NCI-H748 treated with DMSO at 0.1 percent for 48 hours (cell line): ENCODE measurements around the gene EDC4.

Experiments
- DNase-seq: peaks from one replicate; lab custom pipeline; 2025; lab: John Stamatoyannopoulos, UW

Gene EDC4

DNA sequence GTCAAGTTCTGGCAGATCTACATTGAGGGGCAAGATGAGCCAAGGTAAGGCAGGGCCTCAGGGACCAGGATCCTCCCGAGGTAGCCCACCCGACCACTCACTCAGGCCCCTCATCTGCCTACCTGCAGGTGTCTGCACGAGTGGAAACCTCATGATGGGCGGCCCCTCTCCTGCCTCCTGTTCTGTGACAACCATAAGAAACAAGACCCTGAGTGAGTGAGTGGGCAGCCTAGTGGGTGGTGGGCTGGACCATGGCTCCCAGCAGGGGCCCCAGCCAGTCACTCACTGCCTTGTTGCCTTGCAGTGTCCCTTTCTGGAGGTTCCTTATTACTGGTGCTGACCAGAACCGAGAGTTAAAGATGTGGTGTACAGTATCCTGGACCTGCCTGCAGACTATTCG is 5.4 kb downstream of the EDC4 start:
- DNase-seq: no peak

DNA sequence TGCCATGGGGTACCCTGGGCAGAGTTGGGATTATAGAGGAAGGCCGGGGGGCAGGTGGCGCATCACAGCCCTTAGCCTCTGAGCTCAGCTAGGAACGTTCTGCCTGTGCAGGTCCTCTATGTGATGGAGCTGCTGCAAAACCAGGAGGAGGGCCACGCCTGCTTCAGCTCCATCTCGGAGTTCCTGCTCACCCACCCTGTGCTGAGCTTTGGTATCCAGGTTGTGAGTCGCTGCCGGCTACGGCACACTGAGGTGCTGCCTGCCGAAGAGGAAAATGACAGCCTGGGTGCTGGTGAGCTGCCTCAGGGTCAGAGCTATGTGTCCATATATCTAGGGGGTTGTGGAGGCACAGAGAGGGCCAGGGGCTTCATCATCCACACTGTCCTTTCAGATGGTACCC is 6.0 kb downstream of the EDC4 start:
- DNase-seq: no peak

DNA sequence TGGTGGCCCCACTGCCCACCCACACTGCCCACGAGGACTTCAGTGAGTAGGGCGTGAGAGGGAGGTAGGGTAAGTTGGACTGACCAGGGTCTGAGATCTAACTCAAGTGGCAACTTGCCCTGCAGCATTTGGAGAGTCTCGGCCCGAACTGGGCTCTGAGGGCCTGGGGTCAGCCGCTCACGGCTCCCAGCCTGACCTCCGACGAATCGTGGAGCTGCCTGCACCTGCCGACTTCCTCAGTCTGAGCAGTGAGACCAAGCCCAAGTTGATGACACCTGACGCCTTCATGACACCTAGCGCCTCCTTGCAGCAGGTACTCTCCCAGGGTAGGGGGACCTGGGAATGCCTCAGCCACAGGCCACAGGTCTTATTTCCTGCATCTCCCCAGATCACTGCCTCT is 6.6 kb downstream of the EDC4 start:
- no peak for DNase-seq

- DNase-seq: no peak
Measured at GRCh38 chr16:67879936-67880335, 7.1 kb downstream of the EDC4 start.

DNA sequence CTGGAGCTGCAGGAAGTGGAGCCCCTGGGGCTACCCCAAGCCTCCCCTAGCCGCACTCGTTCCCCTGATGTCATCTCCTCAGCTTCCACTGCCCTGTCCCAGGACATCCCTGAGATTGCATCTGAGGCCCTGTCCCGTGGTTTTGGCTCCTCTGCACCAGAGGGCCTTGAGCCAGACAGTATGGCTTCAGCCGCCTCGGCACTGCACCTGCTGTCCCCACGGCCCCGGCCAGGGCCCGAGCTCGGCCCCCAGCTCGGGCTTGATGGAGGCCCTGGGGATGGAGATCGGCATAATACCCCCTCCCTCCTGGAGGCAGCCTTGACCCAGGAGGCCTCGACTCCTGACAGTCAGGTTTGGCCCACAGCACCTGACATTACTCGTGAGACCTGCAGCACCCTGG is 7.7 kb downstream of the EDC4 start:
- no peak for DNase-seq

DNA sequence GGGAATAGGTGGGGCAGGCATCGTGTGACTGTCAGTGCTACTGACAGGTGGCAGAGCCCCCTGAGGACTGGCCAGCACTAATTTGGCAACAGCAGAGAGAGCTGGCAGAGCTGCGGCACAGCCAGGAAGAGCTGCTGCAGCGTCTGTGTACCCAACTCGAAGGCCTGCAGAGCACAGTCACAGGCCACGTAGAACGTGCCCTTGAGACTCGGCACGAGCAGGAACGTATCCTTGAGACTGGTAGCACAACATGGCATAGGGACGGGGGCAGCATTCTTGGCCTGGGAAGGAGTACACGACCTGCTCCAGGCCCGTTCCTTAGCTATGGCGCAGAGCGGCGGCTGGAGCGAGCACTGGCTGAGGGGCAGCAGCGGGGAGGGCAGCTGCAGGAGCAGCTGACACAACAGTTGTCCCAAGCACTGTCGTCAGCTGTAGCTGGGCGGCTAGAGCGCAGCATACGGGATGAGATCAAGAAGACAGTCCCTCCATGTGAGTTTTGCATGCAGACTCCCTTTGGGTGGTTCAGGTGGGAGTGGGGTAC is 8.8 kb downstream of the EDC4 start:
- DNase-seq: no peak

- no peak for DNase-seq
Measured at GRCh38 chr16:67882374-67883145, 9.7 kb downstream of the EDC4 start.

DNA sequence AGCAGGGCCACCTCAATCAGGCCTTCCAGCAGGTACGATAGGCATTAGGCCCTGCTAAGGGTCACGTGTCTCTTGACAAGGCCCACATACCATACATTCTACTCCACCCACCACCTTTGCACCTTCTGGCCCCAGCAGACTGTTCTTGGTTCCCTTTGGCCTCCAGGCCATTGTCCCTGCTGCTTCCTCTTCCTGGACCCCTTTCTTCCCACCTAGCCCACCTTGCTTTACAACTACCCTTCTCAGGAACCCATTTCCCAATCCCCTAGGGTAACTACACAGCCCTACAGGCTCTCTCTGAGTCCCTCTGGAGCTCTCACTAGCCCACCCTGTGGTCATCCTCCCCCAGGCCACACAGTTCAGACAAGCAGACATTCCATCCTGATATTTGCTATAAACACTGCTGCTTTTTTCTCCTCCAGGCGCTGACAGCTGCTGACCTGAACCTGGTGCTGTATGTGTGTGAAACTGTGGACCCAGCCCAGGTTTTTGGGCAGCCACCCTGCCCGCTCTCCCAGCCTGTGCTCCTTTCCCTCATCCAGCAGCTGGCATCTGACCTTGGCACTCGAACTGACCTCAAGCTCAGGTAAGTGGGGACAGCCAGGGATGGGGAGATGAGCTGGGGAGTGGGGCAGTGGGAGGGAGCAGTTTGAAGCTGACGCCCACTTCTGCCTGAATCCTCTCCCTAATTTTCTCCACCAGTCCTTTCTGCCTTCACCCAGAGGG is 10.5 kb downstream of the EDC4 start:
- DNase-seq: no peak

GRCh38 chr16:67883872-67884261 is 11.0 kb downstream of the EDC4 start:
- no peak for DNase-seq

DNA sequence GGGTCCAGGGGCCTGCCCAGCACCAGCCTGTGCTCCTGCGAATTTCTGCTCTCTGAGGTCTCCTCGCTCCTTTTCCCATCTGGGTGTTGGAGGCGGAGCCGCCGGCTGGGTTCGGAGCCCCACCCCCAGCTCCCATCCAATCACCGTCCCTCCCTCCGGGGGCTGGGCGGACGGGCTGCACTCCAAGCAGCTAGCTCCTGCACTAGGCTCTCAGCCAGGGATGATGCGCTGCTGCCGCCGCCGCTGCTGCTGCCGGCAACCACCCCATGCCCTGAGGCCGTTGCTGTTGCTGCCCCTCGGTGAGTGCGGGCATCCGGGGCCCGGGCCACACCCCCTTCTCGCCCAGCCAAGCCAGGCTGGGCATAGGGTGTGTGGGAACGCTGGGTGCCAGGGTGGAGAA is 11.8 kb downstream of the EDC4 start, which contains the start of gene NRN1L:
NRN1L (plus strand) TSS at position 202 of the 400 bp plus-strand sequence; CDS start at position 221, 19 bp downstream.
- no peak for DNase-seq

DNA sequence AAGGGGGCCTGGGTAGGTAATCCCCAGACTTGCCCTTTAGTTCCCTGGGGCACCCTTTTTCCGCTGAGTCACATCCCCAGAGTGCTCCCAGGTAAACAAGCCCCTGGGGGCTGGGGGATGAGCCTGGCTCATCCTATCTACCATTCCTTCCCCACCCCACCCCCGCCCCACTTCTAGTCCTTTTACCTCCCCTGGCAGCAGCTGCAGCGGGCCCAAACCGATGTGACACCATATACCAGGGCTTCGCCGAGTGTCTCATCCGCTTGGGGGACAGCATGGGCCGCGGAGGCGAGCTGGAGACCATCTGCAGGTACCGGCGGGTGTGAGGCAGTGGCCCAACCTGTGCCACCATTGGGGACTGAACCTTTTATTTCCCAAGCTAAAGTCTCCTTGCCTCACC is 12.7 kb downstream of the EDC4 start:
- DNase-seq: no peak

DNA sequence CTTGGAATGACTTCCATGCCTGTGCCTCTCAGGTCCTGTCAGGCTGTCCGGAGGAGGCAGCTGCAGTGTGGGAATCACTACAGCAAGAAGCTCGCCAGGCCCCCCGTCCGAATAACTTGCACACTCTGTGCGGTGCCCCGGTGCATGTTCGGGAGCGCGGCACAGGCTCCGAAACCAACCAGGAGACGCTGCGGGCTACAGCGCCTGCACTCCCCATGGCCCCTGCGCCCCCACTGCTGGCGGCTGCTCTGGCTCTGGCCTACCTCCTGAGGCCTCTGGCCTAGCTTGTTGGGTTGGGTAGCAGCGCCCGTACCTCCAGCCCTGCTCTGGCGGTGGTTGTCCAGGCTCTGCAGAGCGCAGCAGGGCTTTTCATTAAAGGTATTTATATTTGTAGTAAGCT is 13.1 kb downstream of the EDC4 start:
- no peak for DNase-seq

DNA sequence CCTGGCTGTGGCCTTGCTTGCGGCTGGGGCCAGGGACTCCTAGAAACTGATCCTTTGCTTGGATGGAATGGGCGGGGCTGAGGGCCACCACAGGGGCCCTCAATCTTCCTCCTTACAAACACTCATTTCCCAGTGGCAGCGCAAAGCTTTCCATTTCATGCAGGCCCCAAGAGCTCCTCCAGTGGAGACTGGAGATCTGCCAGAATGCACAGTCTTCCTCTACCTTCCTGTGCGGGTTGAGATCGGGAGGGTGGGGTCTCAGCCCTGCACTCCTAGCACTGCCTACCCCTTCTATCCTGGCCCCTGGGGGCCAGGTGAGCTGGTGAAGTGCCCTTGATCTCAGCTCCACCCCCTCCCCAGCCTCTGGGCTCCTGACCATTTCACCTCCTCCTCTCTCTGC is 13.5 kb downstream of the EDC4 start:
- DNase-seq: no peak

- no peak for DNase-seq
Measured at GRCh38 chr16:67888331-67888730, 15.5 kb downstream of the EDC4 start.

- DNase-seq: no peak
Measured at GRCh38 chr16:67892375-67892774, 19.5 kb downstream of the EDC4 start.

DNA sequence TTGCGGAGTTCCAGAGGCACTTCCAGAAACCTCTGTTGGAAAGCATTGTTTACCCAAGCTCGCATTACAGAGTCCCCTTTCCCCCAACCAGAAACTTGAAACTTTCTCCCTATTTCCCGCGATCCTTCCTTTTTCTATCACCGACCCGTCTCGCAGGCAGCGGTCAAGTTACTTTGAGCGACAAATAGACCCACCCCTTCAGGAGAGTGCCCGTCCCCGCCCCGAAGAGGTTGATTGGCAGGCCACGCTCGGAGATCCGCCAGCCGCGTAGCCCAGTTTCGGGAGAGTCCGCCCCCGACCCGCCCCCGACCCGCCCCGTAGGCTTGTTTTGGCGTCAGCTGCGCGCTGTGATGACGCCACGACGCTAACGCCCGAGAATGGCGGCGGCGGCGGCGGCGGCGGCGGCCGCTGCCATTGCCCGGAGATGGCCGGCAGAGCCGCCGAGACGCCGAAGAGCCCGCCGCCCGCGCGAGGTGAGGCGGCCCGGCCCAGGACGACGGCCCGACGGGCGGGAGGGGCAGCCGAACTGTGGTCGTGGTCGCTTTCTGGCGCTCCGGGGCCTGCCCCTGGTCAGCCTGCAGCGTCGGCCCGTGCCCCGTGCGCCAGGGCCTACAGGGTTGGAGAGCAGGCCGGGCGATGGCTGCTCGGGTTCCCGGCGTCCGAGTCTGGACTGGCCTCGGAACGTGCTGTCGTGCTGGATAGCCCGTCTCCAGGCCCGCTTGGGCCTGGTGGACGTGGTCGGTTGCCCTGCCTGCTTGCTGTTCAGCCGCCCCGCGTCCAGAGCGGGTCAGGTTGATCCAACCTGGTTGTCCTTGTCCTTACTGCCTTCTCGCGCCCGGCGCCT is 20.3 kb downstream of the EDC4 start, which contains the start of gene PSKH1:
PSKH1 (plus strand) TSS at position 356 of the 844 bp plus-strand sequence. CDS start 15,496 bp downstream, outside the sequence.
- DNase-seq: peak; percentile 89

DNA sequence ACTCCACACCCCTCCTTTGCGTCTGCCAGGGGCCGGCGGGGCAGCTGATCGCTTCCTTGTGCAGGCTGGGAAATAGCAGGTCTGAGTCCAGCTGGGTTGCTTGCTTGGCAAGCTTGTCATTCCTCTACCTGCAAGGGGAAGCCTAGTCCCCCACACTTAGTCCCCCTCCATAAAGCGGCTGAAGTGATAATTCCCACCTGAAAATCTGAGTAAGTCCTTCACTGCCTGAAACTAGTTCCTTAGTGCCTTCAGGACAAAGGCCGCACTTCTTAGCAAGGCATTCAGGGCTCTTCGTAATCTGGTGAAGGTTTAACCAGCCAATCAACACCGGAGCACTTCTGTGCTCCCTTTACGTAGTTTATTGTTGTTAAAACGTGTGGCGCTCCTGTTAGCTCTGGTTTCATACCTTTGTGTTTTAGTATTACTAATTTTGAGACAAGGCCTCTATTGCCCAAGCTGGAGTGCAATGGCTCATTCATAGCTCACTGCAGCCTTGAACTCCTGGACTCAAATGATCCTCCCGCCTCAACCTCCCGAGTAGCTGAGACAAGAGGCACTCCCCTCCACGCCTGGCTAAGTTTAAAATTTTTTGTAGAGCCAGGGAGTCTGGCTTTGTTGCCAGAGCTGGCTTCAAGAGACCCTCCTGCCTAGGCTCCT is 21.0 kb downstream of the EDC4 start:
- no peak for DNase-seq

GRCh38 chr16:67897231-67897630 is 24.4 kb downstream of the EDC4 start:
- no peak for DNase-seq

GRCh38 chr16:67901734-67902133 is 28.9 kb downstream of the EDC4 start:
- DNase-seq: no peak

GRCh38 chr16:67902831-67903230 is 30.0 kb downstream of the EDC4 start:
- DNase-seq: no peak

DNA sequence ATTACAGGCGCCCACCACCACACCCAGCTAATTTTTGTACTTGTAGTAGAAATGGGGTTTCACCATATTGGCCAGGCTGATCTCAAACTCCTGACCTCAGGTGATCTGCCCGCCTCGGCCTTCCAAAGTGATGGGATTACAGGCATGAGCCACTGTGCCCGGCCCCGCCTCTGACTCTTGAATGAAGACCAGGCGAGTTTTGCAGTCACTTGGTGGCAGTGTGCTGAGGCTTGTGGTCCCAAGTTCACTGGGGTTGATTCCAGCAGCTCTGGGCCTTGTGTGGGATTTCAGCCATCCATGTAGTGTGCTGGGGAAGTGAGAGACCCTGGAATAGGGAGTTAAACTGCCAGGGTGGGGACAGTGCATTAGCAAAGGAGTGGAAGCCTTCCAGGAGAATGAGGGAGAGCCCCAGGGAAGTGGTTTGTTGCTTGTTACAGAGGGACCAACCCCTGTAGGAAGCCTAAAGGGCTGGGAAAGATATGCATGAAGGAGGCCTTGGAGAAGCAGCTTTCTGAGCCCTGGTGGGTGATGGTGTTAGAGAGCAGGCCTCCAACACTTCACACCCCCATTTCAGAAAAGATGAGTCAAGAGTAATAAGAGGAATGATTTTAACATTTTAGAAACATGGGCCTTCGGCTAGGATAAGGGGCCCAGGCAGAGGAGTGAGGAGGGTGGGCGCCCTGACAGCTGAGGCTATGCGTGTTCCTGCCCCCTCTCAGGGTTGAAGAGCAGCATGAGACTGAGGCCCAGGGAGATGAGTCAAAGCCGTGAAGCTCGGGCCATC is 34.7 kb downstream of the EDC4 start:
- DNase-seq: no peak
